NB4 (cell line): ENCODE data around the gene SLC9A3.
"Not testable (repeated sequence)": the region's sequence is repeated elsewhere in the genome, so short reads cannot be mapped to it uniquely, and the experiment has no call there.

Experiments
- TF ChIP-seq, protein P1 (sequence below): IDR thresholded peaks from one replicate; pipeline ENCODE4 v1.5.1; 2012; ENCODE audit warnings: low read depth, low read length
- TF ChIP-seq, protein P2 (sequence below): IDR thresholded peaks from 2 replicates; pipeline ENCODE4 v1.6.1; 2011; ENCODE audit warnings: low read depth, low read length

DNA sequence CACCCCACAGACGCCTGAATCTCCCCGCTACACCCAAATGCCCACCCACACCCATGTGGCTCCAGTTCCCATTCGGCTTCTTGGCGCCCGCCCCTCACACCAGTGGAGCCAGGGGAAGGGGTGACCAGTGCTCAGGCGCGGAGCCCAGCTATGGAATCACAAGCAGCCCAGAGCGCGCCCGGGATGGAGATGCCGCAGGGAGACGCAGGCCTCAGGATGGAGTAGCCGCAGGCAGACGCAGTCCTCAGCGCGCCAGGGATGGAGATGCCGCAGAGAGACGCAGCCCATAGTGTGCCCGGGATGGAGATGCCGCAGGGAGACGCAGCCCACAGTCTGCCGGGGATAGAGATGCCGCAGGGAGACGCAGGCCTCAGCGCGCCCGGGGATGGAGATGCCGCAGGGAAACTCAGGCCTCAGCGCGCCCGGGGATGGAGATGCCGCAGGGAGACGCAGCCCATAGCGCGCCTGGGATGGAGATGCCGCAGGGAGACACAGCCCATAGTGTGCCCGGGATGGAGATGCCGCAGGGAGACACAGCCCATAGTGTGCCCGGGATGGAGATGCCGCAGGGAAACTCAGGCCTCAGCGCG, 16.2 kb downstream of the SLC9A3 start:
- TF ChIP-seq, protein P1, sequence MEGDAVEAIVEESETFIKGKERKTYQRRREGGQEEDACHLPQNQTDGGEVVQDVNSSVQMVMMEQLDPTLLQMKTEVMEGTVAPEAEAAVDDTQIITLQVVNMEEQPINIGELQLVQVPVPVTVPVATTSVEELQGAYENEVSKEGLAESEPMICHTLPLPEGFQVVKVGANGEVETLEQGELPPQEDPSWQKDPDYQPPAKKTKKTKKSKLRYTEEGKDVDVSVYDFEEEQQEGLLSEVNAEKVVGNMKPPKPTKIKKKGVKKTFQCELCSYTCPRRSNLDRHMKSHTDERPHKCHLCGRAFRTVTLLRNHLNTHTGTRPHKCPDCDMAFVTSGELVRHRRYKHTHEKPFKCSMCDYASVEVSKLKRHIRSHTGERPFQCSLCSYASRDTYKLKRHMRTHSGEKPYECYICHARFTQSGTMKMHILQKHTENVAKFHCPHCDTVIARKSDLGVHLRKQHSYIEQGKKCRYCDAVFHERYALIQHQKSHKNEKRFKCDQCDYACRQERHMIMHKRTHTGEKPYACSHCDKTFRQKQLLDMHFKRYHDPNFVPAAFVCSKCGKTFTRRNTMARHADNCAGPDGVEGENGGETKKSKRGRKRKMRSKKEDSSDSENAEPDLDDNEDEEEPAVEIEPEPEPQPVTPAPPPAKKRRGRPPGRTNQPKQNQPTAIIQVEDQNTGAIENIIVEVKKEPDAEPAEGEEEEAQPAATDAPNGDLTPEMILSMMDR, result not testable (repeated sequence)
- TF ChIP-seq, protein P2, sequence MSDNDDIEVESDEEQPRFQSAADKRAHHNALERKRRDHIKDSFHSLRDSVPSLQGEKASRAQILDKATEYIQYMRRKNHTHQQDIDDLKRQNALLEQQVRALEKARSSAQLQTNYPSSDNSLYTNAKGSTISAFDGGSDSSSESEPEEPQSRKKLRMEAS, result not testable (repeated sequence)
